SH-SY5Y (cell line): ENCODE results near the gene SMIM3.

Source experiments
- GATA2 ChIP-seq: IDR thresholded peaks from 2 replicates; pipeline ENCODE4 v1.6.1; 2011; ENCODE audit warnings: mild to moderate bottlenecking, low read depth, low read length
- GATA3 ChIP-seq: IDR thresholded peaks from 2 replicates; pipeline ENCODE4 v1.6.1; 2011; ENCODE audit warnings: low read depth, mild to moderate bottlenecking, low read length, moderate library complexity

DNA sequence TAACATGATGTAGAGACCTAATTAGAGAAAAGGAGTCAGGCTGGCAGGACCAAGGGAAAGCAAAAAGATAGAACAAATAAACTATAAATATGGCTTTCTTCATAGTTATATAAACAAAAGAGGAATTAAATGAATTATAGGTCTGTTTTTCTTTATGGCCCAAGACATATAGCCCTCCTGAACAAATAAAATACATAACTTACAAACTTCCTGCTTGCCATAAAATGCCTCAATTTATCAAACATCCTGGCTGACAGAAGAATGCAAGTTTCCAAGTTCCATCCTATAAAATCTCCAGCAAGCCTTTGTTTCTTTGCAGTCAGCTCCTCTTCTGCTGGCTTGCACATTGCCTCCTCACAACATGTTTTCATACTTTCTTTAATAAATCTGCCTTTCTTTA, 36.5 kb downstream of the SMIM3 start:
- TF ChIP-seq GATA2 (no peak), GATA3 (no peak)
